Measurements from ENCODE around the gene ABCG2.
"Not testable (repeated sequence)": the region's sequence is repeated elsewhere in the genome, so short reads cannot be mapped to it uniquely, and the experiment has no call there.

ABCG2 gene

GRCh38 chr4:88163336-88163735 is 4.9 kb upstream of the ABCG2 start:
- no peak for DNase-seq

DNA sequence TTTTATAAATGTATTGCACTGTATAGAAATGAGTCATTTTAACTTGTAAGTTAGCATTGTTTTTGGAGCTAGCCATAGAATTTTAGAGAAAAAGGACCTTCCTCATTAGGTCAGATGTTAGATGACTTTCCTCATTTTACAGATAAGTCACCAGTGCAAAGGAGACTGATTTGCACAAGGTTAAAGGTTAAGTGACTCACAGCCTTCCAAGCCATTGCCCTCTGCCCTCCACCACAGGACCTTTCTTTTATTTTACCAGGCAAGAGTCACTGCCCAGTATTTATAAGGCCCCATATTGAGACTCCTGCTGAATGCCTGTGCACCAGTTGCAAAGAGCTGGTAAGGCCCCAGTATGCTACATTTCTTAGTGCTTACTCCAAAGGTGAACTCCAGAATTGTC is 4.2 kb upstream of the ABCG2 start:
- no peak for DNase-seq

- DNase-seq: no peak
Observed at GRCh38 chr4:88159229-88159725, 838 bp upstream of the ABCG2 start.

- DNase-seq: no peak
Observed at GRCh38 chr4:88158038-88158488, 376 bp downstream of the ABCG2 start.

DNA sequence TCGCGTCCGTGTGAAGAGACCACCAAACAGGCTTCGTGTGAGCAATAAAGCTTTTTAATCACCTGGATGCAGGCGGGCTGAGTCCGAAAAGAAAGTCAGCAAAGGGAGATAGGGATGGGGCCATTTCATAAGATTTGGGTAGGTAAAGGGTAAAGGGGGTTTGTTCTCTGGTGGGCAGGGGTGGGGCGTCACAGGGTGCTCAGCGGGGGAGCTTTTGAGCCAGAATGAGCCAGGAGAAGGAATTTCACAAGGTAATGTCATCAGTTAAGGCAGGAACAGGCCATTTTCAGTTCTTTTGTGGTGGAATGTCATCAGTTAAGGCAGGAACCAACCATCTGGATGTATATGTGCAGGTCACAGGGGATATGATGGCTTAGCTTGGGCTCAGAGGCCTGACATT is 6.1 kb downstream of the ABCG2 start:
- DNase-seq: not testable (repeated sequence)

- DNase-seq: no peak
Observed at GRCh38 chr4:88148560-88148959, 9.9 kb downstream of the ABCG2 start.

GRCh38 chr4:88147799-88148217 is 10.6 kb downstream of the ABCG2 start:
- DNase-seq: no peak

GRCh38 chr4:88146891-88147290 is 11.5 kb downstream of the ABCG2 start:
- DNase-seq: no peak

GRCh38 chr4:88144866-88145300 is 13.6 kb downstream of the ABCG2 start:
- DNase-seq: no peak

DNA sequence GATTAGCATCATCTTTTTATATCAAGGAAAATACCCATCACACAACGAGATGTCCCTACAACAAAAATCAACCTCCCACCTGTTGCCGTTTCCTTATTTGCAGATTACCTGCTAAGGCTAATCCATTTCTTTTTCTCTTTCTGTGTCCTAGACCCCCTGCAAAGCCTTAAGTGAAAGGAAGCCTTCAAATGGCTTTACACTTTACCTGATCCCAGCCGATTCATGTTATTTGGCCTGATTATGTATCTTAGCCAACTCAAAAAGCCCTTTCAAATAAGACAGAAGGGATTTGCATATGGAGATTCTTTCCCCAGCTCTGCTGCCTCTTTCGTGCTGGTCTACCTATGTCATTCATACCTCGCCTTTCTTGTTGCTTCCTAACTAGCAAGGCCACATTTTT is 14.4 kb downstream of the ABCG2 start:
- DNase-seq: no peak

- no peak for DNase-seq
Observed at GRCh38 chr4:88143504-88143903, 14.9 kb downstream of the ABCG2 start.

- DNase-seq: no peak
Observed at GRCh38 chr4:88138561-88138960, 19.9 kb downstream of the ABCG2 start.

GRCh38 chr4:88137112-88137511 is 21.3 kb downstream of the ABCG2 start:
- DNase-seq: no peak

- no peak for DNase-seq
Observed at GRCh38 chr4:88136249-88136648, 22.2 kb downstream of the ABCG2 start.

DNA sequence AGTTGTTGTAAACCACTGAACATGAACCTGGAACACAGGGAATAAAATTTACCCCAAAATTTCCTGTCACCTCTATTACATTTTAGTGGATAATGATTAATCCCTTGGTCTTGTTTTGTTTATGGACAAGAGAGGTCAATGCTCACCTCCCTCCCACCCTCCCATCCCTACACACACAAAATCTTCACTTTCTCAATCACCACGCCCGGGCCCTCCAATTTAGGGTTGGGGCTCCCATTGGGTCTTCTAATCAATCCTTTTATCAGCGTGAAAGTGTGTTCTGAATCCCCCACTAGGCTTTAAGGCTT is 23.1 kb downstream of the ABCG2 start:
- DNase-seq: no peak

GRCh38 chr4:88134536-88135355 is 23.7 kb downstream of the ABCG2 start:
- no peak for DNase-seq

- DNase-seq: no peak
Observed at GRCh38 chr4:88134111-88134510, 24.3 kb downstream of the ABCG2 start.

DNA sequence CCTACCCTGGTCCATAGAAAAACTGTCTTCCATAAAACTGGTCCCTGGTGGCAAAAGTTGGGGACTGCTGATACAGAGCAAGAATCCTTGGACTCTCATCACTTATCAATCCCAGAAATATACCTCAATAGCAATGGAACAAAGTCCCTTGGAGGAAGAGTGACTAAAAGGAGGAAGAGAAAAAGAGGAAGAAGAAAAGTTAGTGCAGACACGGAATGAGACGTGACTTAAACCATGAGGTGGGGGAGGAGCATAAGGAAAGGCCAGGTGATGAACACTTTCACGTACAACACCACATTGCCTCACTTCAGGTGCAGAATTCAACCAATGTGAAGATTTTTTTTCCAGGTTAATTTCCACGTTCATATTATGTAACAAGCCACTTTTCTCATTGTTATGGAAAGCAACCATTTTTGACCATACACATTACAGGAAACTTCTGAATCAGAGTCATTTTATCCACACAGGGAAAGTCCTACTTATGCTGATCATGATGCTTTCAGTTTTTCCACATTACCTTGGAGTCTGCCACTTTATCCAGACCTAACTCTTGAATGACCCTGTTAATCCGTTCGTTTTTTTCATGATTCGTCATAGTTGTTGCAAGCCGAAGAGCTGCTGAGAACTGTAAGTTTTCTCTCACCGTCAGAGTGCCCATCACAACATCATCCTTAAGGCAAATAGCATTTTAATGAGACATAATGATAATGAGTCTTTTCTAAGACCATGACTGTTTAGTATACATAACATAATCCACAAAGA is 27.7 kb downstream of the ABCG2 start:
- DNase-seq: no peak

DNA sequence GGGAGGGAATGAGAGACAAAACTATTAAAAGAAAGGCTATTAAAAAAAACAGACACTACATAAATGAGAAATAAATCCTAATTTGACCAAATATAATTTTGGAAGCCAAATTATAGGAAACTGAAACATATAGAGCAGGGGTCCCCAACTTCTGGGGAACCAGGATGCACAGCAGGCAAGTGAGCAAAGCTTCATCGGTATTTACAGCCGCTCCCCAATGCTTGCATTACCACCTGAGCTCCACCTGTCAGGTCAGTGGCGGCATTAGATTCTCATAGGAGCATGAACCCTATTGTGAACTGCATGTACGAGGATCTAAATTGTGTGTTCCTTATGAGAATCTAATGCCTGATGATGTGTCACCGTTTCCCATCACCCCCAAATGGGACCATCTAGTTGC is 28.4 kb downstream of the ABCG2 start:
- no peak for DNase-seq

- DNase-seq: not testable (repeated sequence)
Observed at GRCh38 chr4:88122260-88122659, 36.2 kb downstream of the ABCG2 start.

GRCh38 chr4:88119943-88120342 is 38.5 kb downstream of the ABCG2 start:
- DNase-seq: no peak

- no peak for DNase-seq
Observed at GRCh38 chr4:88115587-88115986, 42.9 kb downstream of the ABCG2 start.

DNA sequence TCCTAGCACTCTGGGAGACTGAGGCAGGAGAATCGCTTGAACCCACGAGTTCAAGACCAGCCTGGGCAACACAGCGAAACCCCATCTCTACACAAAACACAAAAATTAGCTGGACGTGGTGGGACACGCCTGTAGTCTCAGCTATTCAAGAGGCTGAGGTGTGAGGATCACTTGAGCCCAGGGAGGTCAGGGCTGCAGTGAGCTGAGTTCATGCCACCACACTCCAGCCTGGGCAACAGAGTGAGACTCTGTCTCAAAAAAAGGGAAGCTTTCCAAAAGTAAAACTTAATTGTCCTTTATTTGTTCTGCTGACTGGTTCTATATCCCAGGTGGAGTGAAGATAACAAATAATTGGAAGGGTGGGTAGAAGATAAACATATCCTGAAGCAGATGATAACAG is 45.6 kb downstream of the ABCG2 start:
- DNase-seq: no peak

DNA sequence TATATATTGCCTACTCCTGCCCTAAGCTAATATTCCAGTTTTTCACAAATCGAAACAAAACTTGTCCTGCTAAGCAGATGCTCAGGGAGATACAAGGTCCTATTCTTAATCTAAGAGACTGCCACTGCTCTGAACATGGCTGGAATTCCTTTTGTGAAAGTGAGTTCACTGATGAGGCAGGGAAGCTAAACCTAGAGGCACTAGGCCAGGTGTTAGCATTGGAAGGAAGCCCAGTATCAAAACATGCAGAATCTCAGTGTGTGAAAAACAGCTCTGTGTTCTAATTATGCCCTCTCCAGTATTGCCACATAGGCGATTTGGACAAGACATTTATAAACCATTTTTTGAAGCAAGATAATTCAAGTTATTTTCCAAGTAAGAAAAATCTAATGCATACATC is 47.6 kb downstream of the ABCG2 start:
- DNase-seq: no peak
